Smooth muscle cell (in vitro differentiated cells): Measurements from ENCODE around the gene CYTIP. TPM values are rescaled to one million over a fixed set of nuclear protein-coding genes. Genes with fewer than 3 reads are reported as not detected.

ENCODE experiments used
- DNase-seq: peaks from one replicate; lab custom pipeline; 2025; ENCODE audit not compliant: unreplicated experiment; lab: John Stamatoyannopoulos, UW
- H2AFZ ChIP-seq: fragments of 200-600 bp; sonication (generic); 2 replicates; pipeline ENCODE4 v1.6.0; 2016; ENCODE audit warnings: antibody characterized with exemption, low read depth, mild to moderate bottlenecking
- H3F3A ChIP-seq: fragments of 200-600 bp; sonication (generic); 2 replicates; pipeline ENCODE4 v1.6.0; 2017; ENCODE audit warnings: antibody characterized with exemption, low read depth
- H3K27ac ChIP-seq: fragments of 200-600 bp; sonication (generic); 2 replicates; pipeline ENCODE4 v1.5.1; 2016; ENCODE audit warnings: low read depth, mild to moderate bottlenecking
- H3K27me3 ChIP-seq: fragments of 200-600 bp; sonication (generic); 2 replicates; pipeline ENCODE4 v1.6.1; 2016; ENCODE audit warnings: low read depth, mild to moderate bottlenecking
- H3K36me3 ChIP-seq: fragments of 200-600 bp; sonication (generic); 2 replicates; pipeline ENCODE4 v1.5.1; 2016; ENCODE audit warnings: low read depth
- H3K4me1 ChIP-seq: fragments of 200-600 bp; sonication (generic); 2 replicates; pipeline ENCODE4 v1.5.1; 2016; ENCODE audit warnings: low read depth
- H3K4me2 ChIP-seq: fragments of 200-600 bp; sonication (generic); 2 replicates; pipeline ENCODE4 v1.6.0; 2016; ENCODE audit warnings: mild to moderate bottlenecking
- H3K4me3 ChIP-seq: fragments of 200-600 bp; sonication (generic); 2 replicates; pipeline ENCODE4 v1.5.1; 2016; ENCODE audit warnings: mild to moderate bottlenecking
- H3K79me2 ChIP-seq: fragments of 200-600 bp; sonication (generic); 2 replicates; pipeline ENCODE4 v1.6.0; 2016; ENCODE audit warnings: low read depth, mild to moderate bottlenecking
- H3K9ac ChIP-seq: fragments of 200-600 bp; sonication (generic); 2 replicates; pipeline ENCODE4 v1.6.0; 2016; ENCODE audit warnings: low read depth
- H3K9me3 ChIP-seq: fragments of 200-600 bp; sonication (generic); replicated peaks from 2 replicates; pipeline ENCODE4 v1.5.1; 2016; ENCODE audit warnings: low read depth
- H4K20me1 ChIP-seq: fragments of 200-600 bp; sonication (generic); 2 replicates; pipeline ENCODE4 v1.6.0; 2016; ENCODE audit warnings: low read depth
- WGBS: methylation state at CpG from one replicate; pipeline ENCODE4 v1.1.7; 2016; ENCODE audit warnings: low lambda C conversion rate; 5-methylcytosine and 5-hydroxymethylcytosine counted together
- polyA plus RNA-seq: library from polyadenylated mRNA; unstranded; fragments of >200 nt; fragmentation: Nextera tagmentation; extraction: Ambion mirVana; gene quantifications from 2 replicates; pipeline ENCODE4 v1.2.1, GENCODE V29; 2016
- total RNA-seq: library from RNA; depleted of rRNA; stranded (reverse); fragments of >200 nt; gene quantifications from 2 replicates; pipeline ENCODE4 v1.2.3, GENCODE V29; 2014
- TF ChIP-seq, protein P1 (sequence below): fragments of 200-600 bp; sonication (generic); IDR thresholded peaks from 2 replicates; pipeline ENCODE4 v1.5.1; 2017; ENCODE audit warnings: borderline replicate concordance, mild to moderate bottlenecking, antibody characterized with exemption; ENCODE audit not compliant: insufficient read depth, poor library complexity, severe bottlenecking

Gene CYTIP
- total and polyA plus RNA-seq, 2 experiments from 2014 or later: not detected

DNA sequence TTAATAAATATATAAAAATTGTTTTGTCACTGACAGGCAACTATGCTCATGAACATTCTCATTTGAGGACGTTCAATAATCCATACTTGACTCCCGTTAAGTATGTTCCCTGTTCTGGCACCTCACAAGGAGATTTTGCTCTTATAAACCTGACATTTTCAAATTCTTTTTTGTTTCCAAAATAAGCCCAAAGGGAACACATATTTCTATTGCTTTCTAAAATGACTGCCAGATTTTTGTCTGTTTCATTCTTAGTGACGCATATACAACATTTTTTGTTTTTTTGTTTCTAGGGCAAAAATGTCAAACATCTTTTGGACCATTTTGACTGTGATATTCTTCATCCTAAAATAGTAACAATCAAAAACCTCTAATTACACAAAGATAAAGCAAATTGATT is 50.5 kb downstream of the CYTIP start:
- H4K20me1 ChIP-seq: no peaks in the 10 kb centered on the region
- H3K27me3 ChIP-seq: no peaks in the 10 kb centered on the region
- 85% methylated on average over 3 of the region's 3 CpGs for whole genome bisulfite sequencing
- H3K9me3 ChIP-seq: no peaks in the 10 kb centered on the region
- TF ChIP-seq, protein P1, sequence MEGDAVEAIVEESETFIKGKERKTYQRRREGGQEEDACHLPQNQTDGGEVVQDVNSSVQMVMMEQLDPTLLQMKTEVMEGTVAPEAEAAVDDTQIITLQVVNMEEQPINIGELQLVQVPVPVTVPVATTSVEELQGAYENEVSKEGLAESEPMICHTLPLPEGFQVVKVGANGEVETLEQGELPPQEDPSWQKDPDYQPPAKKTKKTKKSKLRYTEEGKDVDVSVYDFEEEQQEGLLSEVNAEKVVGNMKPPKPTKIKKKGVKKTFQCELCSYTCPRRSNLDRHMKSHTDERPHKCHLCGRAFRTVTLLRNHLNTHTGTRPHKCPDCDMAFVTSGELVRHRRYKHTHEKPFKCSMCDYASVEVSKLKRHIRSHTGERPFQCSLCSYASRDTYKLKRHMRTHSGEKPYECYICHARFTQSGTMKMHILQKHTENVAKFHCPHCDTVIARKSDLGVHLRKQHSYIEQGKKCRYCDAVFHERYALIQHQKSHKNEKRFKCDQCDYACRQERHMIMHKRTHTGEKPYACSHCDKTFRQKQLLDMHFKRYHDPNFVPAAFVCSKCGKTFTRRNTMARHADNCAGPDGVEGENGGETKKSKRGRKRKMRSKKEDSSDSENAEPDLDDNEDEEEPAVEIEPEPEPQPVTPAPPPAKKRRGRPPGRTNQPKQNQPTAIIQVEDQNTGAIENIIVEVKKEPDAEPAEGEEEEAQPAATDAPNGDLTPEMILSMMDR: no peak
- H3K4me1 ChIP-seq: no peaks in the 10 kb centered on the region
- no peak overlapping the region for H3K4me3 ChIP-seq
- H3K27ac ChIP-seq: no peak overlapping the region
- H3K9ac ChIP-seq: no peak overlapping the region
- H3K36me3 ChIP-seq: no peaks in the 10 kb centered on the region
- no peak overlapping the region for H2AFZ ChIP-seq
- DNase-seq: no peak
- no peak overlapping the region for H3K4me2 ChIP-seq
- H3F3A ChIP-seq: no peaks in the 10 kb centered on the region
- H3K79me2 ChIP-seq: no peaks in the 10 kb centered on the region

DNA sequence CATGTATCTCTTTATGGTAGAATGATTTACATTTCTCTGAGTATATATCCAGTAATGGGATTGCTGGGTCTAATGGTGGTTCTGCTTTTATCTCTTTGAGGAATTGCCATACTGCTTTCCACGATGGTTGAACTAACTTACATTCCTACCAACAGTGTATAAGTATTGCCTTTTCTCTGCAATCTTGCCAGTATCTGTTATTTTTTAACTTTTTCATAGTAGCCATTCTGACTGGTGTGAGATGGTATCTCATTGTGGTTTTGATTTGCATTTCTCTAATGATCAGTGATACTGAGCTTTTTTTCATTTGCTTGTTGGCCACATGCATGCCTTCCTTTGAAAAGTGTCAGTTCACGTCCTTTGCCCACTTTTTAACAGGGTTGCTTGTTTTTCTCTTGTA is 55.1 kb downstream of the CYTIP start:
- Histone ChIP-seq H3K4me1 (no peaks in the 10 kb centered on the region), H4K20me1 (no peaks in the 10 kb centered on the region), H3K27ac (no peak overlapping the region), H2AFZ (no peak overlapping the region), H3K9me3 (no peaks in the 10 kb centered on the region), H3K9ac (no peak overlapping the region), H3K27me3 (no peaks in the 10 kb centered on the region), H3F3A (no peaks in the 10 kb centered on the region), H3K36me3 (no peaks in the 10 kb centered on the region), H3K79me2 (no peaks in the 10 kb centered on the region), H3K4me3 (no peak overlapping the region), H3K4me2 (no peak overlapping the region)
- DNase-seq: no peak
- 81% methylated on average over 2 of the region's 2 CpGs for WGBS
- TF ChIP-seq, protein P1: no peak

DNA sequence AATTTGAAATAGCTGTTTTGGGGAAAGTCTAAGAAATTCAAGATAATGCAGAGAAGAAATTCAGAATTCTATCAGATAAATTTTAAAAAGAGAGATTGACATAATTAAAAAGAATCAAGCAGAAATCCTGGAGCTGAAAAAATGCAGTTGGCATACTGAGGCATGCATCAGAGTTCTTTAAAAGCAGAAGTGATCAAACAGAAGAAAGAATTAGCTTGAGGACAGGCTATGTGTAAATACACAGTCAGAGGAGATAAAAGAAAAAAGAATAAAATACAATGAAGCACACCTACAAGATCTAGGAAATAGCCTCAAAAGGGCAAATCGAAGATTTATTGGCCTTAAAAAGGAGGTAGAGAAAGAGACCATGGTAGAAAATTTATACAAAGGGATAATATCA is 57.1 kb downstream of the CYTIP start:
- H2AFZ ChIP-seq: no peak overlapping the region

DNA sequence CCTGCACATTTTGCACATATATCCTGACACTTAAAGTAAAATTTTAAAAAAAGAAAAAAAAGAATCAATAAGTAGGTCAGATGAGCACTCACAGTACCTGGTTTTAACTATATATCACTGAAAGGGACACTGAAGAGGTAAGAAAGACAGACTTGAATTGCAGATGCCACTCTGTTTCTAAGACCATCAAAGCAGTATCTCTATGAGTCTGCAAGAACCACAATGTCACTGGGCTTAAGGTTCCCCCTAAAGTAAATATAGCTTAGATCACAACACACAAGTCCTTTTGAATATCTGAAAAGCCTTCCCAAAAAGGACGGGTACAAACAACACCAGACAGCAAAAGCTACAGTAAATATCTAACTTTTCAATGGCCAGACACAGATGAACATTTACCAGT is 57.6 kb downstream of the CYTIP start:
- Histone ChIP-seq H3K4me1 (no peaks in the 10 kb centered on the region), H3K36me3 (no peaks in the 10 kb centered on the region), H3K4me2 (no peak overlapping the region), H3K9me3 (no peaks in the 10 kb centered on the region), H3K79me2 (no peaks in the 10 kb centered on the region), H3K27ac (no peak overlapping the region), H2AFZ (no peak overlapping the region), H3K4me3 (no peak overlapping the region), H3K27me3 (no peaks in the 10 kb centered on the region), H3F3A (no peaks in the 10 kb centered on the region), H3K9ac (no peak overlapping the region), H4K20me1 (no peaks in the 10 kb centered on the region)
- TF ChIP-seq, protein P1: no peak
- DNase-seq: no peak
- WGBS: 82% methylated on average over 1 of the region's 1 CpG

More for the DNA sequence above, 57.1 kb downstream of the CYTIP start:
- TF ChIP-seq, protein P1: no peak
- no peaks in the 10 kb centered on the region for H3F3A ChIP-seq
- H4K20me1 ChIP-seq: no peaks in the 10 kb centered on the region
- H3K9me3 ChIP-seq: no peaks in the 10 kb centered on the region
- no peaks in the 10 kb centered on the region for H3K36me3 ChIP-seq
- 79% methylated on average over 1 of the region's 1 CpG for WGBS
- H3K9ac ChIP-seq: no peak overlapping the region
- H3K27me3 ChIP-seq: no peaks in the 10 kb centered on the region
- H3K4me1 ChIP-seq: no peaks in the 10 kb centered on the region
- no peak for DNase-seq
- H3K27ac ChIP-seq: no peak overlapping the region
- no peak overlapping the region for H3K4me2 ChIP-seq
- no peaks in the 10 kb centered on the region for H3K79me2 ChIP-seq
- no peak overlapping the region for H3K4me3 ChIP-seq
